Stimulated activated CD8-positive, alpha-beta memory T cell treated with anti-CD3 and anti-CD28 coated beads, Interleukin-7, amount 100 ng/mL, for 24 hours (primary cell): ENCODE data around the gene JOSD2.

ENCODE experiments used
- DNase-seq: peaks from one replicate; pipeline ENCODE4 v3.0.0-alpha.2; 2020; ENCODE audit warnings: low read depth

JOSD2 gene

DNA sequence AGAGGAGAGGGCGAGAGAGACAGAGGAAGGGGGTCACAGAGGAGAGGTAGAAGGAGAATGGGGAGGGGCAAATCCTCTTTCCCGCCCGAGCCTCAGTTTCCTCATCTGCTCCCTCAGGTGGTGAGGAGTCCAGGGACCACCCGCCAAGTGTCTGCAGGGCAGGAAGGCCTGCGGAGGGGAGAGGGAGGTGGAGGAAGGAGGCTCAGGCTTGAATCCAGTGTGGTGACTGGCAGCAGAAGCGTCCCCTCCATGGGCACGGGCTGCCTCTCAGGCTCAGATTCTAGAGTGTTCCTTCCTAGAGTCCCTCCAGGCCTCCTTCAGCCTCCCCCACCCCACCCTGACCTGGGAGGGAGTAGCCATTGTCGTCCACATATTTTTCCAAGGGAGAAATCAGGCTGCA lies 17.8 kb downstream of the JOSD2 start:
- no peak for DNase-seq

DNA sequence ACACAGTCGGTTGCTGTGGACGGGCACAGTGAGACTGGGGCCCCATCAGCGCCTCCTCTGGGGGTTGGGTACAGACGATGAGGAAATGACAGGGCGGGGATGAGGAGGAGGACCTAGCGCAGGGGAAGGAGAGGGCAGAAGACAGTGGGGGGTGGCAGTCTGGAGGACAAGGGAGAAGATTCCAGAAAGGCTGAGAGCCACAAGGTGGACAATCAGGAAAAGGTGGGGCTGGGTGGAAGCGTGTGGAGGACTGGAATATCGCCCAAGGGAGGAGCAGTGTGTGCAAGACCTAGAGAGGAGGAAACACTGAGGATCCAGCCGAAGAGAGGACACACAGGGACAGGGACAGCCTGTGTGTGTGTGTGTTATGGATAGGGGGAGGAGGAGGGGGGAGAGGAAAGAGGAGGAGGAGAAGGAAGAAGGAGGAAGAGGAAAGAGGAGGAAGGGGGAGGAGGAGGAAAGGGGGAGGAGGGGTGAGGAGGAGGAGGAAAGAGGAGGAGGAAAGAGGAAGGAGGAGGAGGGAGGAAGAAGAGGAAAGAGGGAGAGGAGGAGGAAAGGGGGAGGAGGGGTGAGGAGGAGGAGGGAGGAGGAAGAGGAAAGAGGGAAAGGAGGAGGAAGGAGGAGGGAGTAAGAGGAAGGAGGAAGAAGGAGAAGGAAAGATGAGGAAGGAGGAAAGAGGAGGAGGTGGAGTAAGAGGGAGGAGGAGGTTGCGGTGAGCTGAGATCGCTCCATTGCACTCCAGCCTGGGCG lies 18.5 kb downstream of the JOSD2 start:
- DNase-seq = no peak

DNA sequence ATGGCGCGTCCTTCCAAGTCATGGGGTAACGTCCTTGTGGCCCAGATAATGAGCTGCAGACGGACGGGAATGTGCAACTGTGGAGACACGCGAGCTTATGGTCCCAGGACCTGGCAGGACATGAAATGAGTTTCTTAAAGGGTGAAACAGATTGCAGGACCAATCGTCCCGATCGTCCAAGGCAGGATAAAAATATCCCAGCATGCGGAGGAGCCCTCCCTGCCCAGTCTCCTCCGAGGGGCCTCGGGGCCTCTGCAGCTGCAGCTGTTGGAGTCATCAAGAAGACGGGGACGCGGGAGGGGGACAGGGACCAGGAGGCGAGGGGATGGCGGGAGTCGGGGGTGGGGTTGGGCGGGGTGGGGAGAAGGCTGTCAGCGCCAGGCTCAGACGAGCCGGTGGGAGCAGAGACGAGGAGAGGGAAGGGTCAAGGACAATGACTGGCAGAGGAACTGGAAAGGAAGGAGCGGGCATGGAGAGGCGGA lies 20.0 kb downstream of the JOSD2 start:
- no peak for DNase-seq

DNA sequence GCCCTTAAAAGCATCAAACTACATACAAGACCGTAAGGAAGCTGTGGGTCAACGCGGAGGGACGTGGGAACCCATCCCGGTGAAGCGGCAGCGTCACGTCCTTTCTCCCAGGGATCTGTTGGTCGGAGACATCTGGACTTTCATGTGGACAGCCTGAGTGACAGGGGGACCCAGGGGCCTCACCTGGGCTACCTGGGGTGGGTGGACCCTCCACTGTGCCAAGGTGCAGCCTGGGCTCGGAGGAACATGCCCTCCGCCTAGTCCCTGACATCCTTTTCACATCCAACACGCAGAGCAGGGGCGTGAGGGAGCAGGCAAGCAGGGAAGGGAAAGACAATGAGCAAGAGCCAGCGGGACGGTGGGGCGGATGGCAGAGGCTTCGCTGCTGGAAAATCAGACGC lies 20.6 kb downstream of the JOSD2 start:
- no peak for DNase-seq

DNA sequence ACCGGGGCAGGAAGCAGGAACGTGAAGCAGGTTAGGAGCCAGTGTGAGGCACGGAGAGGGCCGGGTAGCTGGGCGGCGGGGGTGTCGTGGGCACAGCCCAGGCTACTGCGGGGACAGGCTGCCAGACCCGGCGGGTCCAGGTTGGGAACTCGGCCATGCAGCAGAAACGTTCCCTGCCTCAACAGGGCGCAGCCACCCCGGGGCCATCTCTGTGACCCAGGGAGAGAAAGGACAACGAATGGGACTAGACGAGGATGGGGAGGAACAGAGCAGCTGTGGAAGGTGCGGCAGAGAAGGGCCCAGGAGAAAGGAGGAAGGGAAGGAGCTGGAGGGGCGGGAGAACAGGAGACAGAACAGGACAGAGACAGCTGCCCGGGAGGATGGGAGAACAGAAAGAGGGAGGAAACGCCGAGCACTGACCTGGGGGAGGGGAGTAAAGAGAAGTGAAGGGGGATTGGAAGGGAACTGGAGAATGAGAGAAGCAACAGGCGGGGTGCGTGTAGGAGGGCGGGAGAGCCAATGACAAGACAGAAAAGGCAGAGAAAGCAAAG lies 21.5 kb downstream of the JOSD2 start:
- no peak for DNase-seq

DNA sequence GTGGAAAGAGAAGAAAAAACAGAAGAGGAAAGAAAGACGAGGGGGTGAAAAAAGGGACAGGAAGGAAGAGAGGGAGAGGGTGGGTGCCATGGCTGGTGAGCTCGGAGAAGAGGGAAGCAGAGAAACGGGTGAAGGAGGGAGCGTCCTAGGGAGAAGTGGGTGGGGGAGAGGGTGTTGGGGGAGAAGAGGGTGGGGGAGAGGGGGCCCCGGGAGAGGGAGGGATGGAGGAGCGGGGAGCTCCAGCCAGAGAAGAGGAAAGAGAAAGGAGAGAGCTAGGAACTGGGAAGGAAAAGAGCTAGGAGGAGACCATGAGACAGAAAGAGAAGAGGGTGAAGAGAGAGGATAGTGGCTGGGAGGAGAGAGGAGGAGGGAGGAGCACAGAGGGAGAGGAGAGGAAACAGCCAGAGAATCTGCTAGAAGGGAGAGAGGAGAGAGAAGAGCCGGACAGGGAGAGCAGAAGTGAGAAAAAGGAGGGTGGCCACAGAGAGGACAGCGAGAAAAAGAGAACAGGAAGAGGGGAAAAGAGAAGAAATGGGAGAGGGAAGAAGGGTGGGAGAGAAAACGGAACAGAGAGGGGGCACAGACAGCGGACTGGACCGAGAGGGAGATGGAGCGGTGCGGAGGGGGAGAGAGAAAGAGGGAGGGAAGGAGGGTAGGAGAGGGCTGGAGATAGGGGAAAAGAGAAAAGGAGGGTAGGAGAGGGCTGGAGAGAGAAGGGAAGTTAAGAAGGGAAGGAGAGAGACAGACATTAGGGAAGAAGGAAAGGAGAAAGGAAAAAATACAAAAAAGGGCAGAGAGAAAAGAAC lies 22.4 kb downstream of the JOSD2 start:
- no peak for DNase-seq

DNA sequence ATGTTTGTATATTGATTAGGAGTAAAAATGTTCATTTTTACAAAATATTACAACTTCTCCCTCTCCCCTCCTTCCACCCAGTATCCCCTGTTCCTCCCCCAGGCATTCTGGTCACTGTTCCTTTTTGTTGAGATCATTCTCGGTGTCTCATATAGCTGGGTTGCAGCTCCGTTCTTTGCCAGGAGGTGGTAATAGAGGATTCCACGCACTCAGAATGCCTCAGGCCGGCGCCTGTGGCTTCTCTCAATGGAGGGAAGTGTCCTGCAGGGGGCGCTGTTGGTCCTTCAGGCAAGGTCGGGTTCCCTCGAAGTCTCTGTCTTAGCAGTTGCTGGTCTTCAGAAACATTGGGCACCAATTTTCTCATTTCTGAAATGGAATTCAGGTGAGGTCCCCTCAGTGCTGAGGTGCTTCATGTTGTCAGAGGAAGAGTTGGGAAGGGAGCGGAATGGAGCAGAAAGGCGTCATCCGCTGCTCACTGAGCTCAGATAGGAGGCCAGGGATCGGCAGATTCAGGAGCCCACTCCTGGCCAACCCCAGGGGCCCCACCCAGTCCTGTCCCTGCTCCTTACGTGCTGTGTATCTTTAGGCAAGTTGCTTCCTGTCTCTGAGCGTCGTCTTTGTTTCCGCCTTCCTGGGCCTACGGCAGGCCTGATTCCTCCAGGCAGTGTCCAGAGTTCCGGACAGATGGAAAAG lies 24.0 kb downstream of the JOSD2 start:
- DNase-seq = peak; percentile 51

DNA sequence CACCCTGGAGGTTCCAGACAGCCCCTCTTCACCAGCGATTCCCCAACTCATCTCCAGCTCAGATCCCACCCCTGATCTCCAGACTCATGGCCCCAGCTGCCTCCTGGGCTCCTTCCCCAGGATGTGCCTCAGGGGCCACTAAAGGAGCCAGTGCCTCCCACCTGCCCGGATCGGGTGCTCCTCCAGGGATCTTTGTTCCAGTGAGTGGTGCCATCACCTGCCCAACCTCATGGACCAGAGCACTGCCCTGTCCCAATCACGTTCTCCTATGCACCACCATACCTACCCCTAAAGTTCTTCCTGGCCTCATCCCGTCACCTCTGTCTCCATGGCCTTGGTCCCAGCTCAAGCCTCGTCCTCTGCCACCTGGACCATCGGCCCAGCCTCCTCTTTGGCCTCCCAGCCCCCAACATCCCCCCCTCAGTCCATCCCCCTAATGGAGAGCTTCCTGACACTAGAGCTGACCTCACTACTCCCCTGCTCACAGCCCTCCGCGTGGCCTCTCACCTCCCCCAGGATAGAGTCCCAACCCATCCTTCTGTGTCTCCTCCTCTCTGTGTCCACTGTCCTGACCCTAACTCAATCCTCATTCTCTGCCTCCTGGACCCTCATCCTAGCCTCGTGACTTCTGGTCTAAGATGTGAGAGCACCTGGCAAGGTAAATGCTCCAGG lies 25.6 kb downstream of the JOSD2 start:
- DNase-seq = no peak

DNA sequence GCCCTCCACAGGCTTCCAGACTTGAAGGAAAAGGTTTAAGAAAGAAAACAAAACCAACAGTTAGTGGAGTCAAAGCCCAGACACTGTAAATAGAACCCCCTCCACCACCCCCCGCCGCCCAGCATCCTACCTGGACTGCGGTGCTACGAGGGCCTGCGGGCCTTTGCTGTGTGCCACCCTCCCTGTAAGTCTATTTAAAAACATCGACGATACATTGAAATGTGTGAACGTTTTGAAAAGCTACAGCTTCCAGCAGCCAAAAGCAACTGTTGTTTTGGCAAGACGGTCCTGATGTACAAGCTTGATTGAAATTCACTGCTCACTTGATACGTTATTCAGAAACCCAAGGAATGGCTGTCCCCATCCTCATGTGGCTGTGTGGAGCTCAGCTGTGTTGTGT lies 28.1 kb downstream of the JOSD2 start:
- DNase-seq = no peak

DNA sequence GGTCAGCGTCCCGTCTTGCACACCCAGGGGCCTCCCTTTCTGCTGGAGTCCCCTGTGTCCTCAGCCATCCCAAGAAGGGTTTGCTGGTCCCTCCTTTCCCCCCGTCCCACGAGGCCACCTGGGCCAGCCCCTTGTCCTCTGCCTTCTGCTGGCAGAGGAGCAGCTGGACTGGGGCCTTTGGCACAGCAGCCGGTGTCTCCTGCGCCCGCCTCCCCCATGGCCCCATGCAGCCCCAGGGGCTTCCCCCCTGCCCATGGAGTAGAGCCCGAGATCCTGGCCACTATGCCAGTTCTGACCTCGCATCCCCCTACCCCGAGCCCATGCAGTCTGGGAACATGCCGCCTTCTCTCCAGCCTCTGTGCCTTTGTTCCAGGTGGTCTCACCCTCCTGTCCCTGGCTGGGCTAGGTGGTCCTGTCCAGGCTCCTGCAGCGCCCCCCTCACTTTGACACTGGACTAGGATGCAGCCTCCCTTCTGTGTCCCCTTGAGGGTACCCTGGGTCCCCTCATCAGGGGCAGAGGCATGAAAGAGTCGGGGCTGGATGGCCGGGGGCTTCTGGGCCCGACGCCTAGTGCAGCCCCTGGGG lies 28.6 kb downstream of the JOSD2 start:
- DNase-seq = no peak

DNA sequence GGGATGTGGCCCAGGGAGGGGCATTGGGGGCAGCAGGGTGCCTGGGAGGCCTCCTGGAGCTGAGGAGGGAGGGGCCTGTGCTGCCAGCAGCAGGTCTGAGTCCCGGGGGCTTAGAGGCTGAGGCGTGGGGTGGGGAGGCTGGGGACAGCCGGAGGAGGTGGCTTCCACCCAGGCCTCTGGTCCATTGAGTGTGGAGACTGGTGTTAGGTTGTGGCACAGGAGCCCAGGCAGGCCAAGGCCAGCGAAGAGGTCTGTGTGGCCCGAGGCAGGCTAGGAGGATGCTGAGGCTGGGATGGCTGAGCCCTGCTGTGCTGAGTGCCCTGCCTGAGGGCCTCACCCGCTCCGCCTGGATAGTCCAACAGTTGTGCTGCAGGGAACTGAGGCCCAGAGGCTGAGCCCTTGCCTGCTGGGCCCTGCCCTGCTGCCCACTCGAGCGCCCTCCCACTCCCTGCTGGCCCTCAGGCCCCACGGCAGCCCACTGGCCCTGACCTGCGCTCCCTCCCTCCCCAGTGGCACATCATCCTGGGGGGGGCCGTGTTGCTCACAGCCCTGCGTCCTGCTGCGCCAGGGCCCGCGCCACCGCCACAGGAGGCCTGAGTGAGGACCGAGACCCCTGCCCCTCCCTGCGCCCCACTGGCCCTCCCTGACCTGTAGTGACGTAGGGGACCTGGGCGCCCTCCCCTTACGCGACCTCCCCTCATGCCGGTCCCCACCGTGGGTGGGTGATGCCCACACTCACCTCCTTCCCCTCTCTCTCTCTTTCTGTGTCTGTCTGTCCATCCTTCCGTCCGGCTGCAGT lies 29.4 kb downstream of the JOSD2 start:
- DNase-seq = no peak

DNA sequence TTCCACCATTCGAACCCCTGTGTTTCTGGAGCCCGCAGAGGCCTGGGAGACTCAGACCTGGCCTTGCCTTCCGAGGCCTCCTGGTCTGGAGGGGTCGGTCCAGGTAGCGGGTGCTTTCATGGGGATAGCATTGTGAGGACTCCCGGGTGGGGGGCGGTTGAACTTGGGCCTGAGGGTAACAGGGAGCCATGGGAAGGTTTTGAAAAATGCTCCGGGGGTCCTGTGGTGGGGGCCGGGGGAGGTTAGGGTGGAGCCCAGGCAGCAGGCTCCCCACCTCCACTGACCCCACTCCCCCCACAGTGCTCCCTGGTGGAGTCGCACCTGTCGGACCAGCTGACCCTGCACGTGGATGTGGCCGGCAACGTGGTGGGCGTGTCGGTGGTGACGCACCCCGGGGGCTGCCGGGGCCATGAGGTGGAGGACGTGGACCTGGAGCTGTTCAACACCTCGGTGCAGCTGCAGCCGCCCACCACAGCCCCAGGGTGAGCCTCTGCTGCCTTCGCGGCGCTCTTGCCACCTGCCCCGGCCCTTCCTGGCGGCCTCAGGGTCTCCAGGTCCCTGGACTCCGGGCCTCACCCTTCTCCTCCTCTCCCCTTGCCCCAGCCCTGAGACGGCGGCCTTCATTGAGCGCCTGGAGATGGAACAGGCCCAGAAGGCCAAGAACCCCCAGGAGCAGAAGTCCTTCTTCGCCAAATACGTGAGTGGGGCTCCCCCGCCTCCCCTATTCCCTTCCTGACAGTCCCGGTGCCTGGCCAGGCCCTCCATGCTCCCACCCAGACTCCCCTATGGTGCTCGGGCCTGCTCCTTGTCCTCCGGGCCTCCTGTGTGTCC lies 30.5 kb downstream of the JOSD2 start:
- no peak for DNase-seq

DNA sequence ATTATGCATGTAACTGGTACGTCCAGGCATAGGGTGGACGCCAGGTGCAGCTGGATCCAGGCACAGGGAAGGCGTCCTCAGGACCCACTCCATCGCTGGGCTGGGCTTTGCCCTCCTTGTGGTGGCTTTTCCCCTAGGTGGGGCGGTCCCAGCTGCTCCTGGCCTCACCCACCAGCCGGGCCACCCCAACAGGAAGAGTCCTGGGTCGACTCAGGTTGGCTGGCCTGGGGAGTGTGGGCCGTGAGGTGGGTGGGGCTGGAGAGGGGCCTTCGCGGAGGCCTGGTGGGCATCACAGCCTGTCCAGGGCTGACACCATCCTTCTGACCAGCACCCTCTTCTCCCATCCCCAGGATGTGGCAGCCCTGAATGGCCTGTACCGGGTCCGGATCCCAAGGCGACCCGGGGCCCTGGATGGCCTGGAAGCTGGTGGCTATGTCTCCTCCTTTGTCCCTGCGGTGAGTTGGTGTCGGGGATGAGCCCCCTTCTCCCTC lies 31.2 kb downstream of the JOSD2 start:
- no peak for DNase-seq

DNA sequence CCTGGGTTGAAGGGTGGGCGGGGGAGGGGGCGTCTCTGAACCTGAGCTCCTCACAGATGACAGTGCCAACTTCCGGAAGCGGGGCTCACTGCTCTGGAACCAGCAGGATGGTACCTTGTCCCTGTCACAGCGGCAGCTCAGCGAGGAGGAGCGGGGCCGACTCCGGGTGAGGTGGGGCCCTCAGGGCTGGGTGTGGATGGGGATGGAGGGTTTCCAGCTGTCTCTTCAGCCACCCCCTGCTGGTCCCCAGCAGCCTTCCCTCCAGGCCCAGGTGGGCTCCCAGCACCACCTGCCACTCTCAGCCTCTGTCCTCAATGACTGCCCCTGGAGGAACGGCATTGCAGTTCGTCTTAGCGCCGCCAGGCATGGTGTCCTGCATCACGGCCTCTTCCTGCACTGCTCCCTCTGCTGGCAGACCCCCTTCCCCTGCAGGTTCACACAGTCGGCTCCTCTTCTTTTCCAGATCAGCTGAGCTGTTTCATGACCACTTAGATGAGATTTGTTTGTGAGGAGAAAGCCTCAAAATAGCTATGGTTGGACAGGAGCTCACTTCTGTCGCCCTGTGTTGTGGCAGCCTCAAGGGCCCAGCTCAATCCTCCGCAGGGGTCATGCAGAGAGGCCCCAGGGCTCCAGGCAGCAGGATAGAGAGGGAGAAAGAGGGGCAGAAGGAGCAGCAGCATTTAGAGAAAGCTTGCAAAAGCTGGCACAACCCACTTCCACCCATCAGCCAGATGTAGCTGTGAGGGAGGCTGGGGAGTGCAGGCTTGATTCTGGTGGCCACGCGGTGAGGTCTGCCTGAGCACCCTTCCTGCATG lies 31.9 kb downstream of the JOSD2 start:
- no peak for DNase-seq

DNA sequence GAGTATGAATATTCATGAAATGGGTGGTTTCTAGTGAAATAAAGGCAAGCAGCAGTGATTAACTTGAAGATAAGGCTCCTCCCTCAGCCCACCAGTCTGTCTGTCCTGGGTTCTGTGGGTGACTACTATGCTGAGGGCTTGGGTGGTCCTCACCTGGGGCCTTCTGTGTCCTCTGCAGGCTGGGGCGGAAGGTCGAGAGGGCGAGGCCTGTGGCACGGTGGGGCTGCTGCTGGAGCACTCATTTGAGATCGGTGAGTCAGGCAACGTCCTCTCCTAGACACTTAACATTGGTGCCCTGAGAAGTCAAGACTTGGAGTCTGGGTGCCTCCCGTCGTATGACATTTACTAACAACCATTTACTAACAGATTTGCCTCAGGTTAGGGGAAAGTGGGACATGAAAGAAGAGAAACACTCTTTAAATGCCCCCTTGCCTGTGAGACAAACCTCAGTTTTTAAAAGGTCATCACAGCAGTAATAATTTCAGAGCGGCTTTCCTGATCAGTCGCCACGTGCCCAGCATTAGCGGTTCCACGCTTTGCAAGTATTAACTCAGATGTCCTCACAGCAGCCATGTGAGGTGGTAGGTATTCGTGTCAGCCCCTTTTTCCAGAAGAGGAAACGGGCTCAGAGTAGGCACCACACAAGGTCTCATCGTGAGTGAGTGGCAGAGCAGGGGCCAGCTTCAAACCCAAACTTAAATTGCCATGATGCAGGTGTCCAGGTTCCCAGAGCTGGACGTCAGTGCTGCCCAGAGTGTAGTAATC lies 33.1 kb downstream of the JOSD2 start:
- no peak for DNase-seq

DNA sequence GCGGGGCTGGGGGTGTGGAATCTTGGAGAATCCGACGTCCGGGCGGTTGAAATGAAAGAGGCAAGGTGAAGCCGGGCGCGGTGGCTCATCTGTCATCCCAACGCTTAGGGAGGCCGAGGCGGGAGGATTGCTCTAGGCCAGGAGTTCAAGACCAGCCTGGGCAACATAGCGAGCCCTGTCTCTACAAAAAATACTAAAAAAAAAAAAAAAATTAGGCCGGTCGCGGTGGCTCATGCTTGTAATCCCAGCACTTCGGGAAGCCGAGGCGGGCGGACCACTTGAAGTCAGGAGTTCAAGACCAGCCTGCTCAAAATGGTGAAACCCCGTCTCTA lies 34.1 kb downstream of the JOSD2 start:
- DNase-seq = no peak

DNA sequence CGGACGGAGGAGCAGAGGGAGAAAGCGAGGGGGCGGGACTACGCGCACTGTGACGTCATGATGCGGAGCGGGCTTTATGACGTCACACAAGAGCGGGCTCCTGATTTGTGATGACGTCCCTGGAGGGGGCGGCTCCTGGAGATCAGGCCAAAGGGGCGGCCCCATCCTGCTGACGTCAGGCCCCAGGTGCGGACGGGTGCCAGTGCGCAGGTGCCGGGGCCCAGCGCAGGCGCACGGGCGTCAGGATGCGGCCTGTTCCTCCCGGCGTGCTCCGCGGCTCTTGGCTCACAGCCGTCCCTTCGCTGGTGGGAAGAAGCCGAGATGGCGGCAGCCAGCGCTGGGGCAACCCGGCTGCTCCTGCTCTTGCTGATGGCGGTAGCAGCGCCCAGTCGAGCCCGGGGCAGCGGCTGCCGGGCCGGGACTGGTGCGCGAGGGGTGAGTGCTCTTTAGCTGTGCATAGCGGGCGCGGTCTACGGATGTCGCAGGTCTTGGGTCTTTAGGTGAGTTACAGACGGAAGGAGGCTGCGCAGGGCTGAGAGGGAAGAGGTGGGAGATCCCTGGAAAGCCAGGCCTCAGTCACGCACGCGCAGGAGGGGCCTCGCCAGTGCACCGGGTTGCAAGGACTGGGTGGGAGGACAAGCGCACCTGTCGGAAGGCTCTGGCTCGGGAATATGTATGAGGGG lies 34.6 kb downstream of the JOSD2 start, which contains the start of the genes EMC10 and GARIN5A:
TSS of gene EMC10 (plus strand) at position 284 of the 683 bp plus-strand sequence. CDS start at position 322, 38 bp downstream.
TSS of gene GARIN5A (minus strand) at position 625 of the 683 bp plus-strand sequence. CDS start at position 165, 460 bp downstream.
- peak; percentile 83 for DNase-seq
